Measurements from ENCODE around the gene RHOC. TPM values are rescaled to one million over a fixed set of nuclear protein-coding genes. Genes with fewer than 3 reads are reported as not detected.

Gene RHOC
- total and polyA plus RNA-seq, 4 donors, result 50.4 to 102 (median 68.8) TPM

GRCh38 chr1:112748396-112748795, 41.5 kb upstream of the RHOC start:
- TF ChIP-seq JUND (IDR thresholded peaks at IDR 0.05) (no peak), HNF4G (IDR thresholded peaks at IDR 0.05) (no peak), RXRA (IDR thresholded peaks at IDR 0.05) (no peak), TAF1 (conservative IDR thresholded peaks at IDR 0.05) (no peak), GABPA (IDR thresholded peaks at IDR 0.05 in 1 of 2, conservative IDR thresholded peaks at IDR 0.05 in 1 of 2) (no peak), NR2F2 (IDR thresholded peaks at IDR 0.05) (no peak), SP1 (IDR thresholded peaks at IDR 0.05) (no peak), FOXA1 (IDR thresholded peaks at IDR 0.05) (no peak), FOXA2 (IDR thresholded peaks at IDR 0.05) (no peak), MAX (IDR thresholded peaks at IDR 0.05) (no peak), HNF4A (conservative IDR thresholded peaks at IDR 0.05) (no peak), YY1 (IDR thresholded peaks at IDR 0.05) (no peak), RAD21 (IDR thresholded peaks at IDR 0.05) (no peak)
- H3K27me3 ChIP-seq (ENCODE audit: control insufficient read depth in 4 of 4, insufficient read depth in 4 of 4, low read length in 3 of 4), result peaks cover 0 to 5% (median 2%) of the 10 kb centered on the region in 4 donors
- no peak overlapping the region for H3K9ac ChIP-seq (ENCODE audit: low read depth in 1 of 2, low read length in 2 of 2)
- H3K4me1 ChIP-seq (ENCODE audit: control insufficient read depth in 4 of 4, insufficient read depth in 4 of 4, low read length in 3 of 4), result no peaks in the 10 kb centered on the region
- WGBS, result 91% methylated on average over 12 of the region's 12 CpGs
- no peak overlapping the region for H3K4me3 ChIP-seq (ENCODE audit: low read depth in 1 of 3, low read length in 3 of 3)
- H3K9me3 ChIP-seq (ENCODE audit: control insufficient read depth in 4 of 4, low read length in 3 of 4), result peaks cover 0 to 3% (median 0%) of the 10 kb centered on the region in 4 donors
- no peak overlapping the region for H3K27ac ChIP-seq (ENCODE audit: low read depth in 1 of 2, low read length in 2 of 2)
- no peak for DNase-seq (ENCODE audit: low spot score)
- no peaks in the 10 kb centered on the region for H3K36me3 ChIP-seq (ENCODE audit: control insufficient read depth in 4 of 4, insufficient read depth in 3 of 4, low read depth in 1 of 4, low read length in 3 of 4)

GRCh38 chr1:112744009-112744578, 37.2 kb upstream of the RHOC start:
- peak overlapping the region in 1 of 3 donors; percentile 23 for H3K4me3 ChIP-seq (ENCODE audit: low read depth in 1 of 3, low read length in 3 of 3)
- 9% methylated on average over 58 of the region's 58 CpGs for WGBS
- DNase-seq (ENCODE audit: low spot score), result no peak

More at GRCh38 chr1:112744009-112744578, 37.2 kb upstream of the RHOC start:
- no peaks in the 10 kb centered on the region for H3K36me3 ChIP-seq (ENCODE audit: control insufficient read depth in 4 of 4, insufficient read depth in 3 of 4, low read depth in 1 of 4, low read length in 3 of 4)
- no peaks in the 10 kb centered on the region for H3K4me1 ChIP-seq (ENCODE audit: control insufficient read depth in 4 of 4, insufficient read depth in 4 of 4, low read length in 3 of 4)
- H3K27me3 ChIP-seq (ENCODE audit: control insufficient read depth in 4 of 4, insufficient read depth in 4 of 4, low read length in 3 of 4), result peaks cover 0 to 13% (median 3%) of the 10 kb centered on the region in 4 donors
- H3K9ac ChIP-seq (ENCODE audit: low read depth in 1 of 2, low read length in 2 of 2), result no peak overlapping the region
- H3K9me3 ChIP-seq (ENCODE audit: control insufficient read depth in 4 of 4, low read length in 3 of 4), result peaks cover 0 to 7% (median 0%) of the 10 kb centered on the region in 4 donors
- TF ChIP-seq ATF3 (IDR thresholded peaks at IDR 0.05), result no peak
- no peak for TF ChIP-seq TAF1 (conservative IDR thresholded peaks at IDR 0.05)
- no peak for TF ChIP-seq RXRA (IDR thresholded peaks at IDR 0.05)
- TF ChIP-seq MAX (IDR thresholded peaks at IDR 0.05), result no peak
- no peak for TF ChIP-seq GABPA (IDR thresholded peaks at IDR 0.05 in 1 of 2, conservative IDR thresholded peaks at IDR 0.05 in 1 of 2)
- TF ChIP-seq EGR1 (IDR thresholded peaks at IDR 0.05; ENCODE audit: low read depth in 2 of 2), result no peak
- TF ChIP-seq HNF4G (IDR thresholded peaks at IDR 0.05), result no peak
- TF ChIP-seq REST (IDR thresholded peaks at IDR 0.05), result no peak
- TF ChIP-seq FOXA1 (IDR thresholded peaks at IDR 0.05), result no peak
- TF ChIP-seq YY1 (IDR thresholded peaks at IDR 0.05), result no peak
- TF ChIP-seq RAD21 (IDR thresholded peaks at IDR 0.05), result no peak
- no peak for TF ChIP-seq ZBTB33 (IDR thresholded peaks at IDR 0.05)
- TF ChIP-seq JUND (IDR thresholded peaks at IDR 0.05), result no peak
- H3K27ac ChIP-seq (ENCODE audit: low read depth in 1 of 2, low read length in 2 of 2), result no peak overlapping the region

All from liver (tissue), 9 donors.